GM21360 (cell line): Measurements from ENCODE around the gene ZNF79.

Experiments
- ATAC-seq: cut with Tn5 transposase; IDR thresholded peaks from one replicate; pipeline ENCODE4 v1.9.1; 2021; ENCODE audit warnings: mild to moderate bottlenecking, moderate library complexity; ENCODE audit not compliant: unreplicated experiment

Gene ZNF79

DNA sequence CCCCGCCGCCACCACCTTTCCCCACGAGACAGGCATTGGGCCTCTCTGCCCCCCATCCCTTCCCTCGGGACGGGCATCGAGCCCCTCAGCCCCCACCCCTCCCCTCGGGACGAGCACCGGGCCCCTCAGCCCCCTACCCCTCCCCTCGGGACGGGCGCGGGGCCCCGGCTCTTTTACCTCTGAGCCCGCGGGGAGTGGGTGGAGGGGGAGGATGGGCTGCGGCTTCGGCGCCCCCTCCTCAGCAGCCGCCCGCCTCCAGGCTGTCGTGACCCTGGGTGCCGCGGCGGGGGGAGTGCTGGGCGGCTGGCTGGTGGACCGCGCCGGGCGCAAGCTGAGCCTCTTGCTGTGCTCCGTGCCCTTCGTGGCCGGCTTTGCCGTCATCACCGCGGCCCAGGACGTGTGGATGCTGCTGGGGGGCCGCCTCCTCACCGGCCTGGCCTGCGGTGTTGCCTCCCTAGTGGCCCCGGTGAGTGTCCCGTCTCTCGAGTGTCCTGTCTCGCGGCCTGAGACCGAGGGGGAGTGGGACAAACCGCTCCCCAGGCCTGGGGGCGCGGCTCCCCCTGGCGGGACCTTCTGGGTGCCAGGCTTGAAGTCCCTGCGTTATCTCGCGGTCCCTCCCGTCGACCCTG is 26.4 kb upstream of the ZNF79 start:
- ATAC-seq: no peak

DNA sequence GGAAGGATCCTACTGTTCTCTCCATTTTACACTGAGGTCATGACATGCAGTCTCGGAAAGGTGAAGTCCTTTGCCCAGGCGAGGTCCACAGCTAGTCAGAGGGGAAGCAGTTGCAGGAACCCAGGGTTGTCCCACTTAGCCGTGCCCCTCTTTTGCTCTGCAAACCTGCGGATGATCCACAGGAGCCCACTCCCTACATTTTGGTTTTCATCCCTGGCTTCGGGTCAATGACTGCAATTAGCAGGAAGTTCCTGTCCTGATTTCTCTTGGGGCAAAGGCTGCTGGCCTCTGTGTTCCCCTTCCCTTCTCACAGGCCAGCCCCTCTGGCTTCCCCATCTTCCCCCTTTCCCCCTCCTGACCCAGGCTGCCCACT is 25.9 kb upstream of the ZNF79 start:
- no peak for ATAC-seq

DNA sequence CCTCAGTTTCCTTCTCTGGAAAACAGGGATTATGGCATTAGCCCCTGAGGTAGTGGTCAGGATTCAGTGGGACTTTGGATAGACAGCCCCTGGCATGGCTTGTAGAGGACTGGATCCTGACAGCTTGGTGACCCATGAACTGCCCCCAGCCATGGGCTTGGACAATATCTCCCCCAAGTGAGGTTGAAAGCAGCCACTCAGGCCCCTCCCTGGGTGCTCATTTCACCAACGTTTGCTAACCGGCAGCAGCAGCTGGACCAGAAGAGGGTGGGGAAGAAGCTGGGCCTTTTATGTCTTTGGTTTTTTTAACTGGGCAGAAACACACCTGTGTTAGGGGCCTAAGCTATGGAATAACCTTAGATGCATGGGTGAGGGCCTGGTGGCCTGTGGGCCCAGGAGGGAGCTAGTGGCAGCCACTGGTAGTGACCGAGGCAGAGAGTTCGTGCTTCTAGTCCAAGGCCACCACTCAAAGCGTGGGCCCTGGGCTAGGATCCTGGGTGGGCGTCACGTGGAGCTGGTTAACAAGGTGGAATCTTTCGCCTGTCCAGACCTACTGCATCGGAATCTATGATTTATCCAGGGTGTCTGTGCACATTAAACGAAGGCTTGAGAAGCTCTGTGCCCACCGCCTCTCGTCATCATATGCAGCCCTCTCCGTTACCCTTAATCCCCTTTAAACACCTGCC is 25.3 kb upstream of the ZNF79 start:
- no peak for ATAC-seq

DNA sequence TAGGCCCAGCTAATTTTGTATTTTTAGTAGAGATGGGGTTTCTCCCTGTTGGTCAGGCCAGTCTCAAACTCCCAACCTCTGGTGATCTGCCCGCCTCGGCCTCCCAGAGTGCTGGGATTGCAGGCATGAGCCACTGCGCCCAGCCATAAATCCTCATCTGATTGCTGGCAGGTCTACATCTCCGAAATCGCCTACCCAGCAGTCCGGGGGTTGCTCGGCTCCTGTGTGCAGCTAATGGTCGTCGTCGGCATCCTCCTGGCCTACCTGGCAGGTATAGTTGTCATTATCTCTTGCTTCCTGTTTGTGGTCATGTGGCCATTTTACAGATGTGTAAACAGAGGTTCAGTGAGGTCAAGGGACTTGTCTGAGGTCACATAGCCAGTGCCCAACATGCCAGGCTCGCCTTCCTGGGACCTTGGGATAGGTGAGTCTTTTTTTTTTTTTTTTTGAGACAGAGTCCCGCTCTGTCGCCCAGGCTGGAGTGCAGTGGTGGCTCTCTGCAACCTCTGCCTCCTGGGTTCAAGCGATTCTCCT is 24.4 kb upstream of the ZNF79 start:
- ATAC-seq: no peak

DNA sequence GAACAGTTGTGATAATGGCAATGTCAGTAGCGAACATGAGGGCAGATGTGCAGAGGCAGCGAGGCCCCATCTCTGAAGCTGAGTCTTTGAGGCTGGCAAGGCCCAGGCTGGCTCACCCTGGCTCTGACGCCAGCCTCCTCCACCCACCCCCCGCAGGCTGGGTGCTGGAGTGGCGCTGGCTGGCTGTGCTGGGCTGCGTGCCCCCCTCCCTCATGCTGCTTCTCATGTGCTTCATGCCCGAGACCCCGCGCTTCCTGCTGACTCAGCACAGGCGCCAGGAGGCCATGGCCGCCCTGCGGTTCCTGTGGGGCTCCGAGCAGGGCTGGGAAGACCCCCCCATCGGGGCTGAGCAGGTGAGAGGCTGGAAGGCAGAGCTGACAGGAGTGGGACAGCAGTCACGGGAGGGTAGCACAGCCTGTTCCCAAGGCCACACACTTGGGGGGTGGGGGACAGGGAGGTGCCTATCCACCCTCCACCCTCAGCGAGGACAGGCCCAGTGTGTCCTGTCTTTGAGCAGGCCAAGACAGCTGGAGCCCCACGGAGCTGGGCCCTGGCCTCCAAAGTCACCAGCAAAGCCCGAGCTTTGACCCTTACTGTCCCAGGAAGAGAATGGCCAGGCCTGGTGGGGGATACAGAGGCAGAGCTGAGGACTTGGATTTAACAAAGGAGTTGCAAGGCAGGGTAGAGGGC is 21.6 kb upstream of the ZNF79 start:
- no peak for ATAC-seq

DNA sequence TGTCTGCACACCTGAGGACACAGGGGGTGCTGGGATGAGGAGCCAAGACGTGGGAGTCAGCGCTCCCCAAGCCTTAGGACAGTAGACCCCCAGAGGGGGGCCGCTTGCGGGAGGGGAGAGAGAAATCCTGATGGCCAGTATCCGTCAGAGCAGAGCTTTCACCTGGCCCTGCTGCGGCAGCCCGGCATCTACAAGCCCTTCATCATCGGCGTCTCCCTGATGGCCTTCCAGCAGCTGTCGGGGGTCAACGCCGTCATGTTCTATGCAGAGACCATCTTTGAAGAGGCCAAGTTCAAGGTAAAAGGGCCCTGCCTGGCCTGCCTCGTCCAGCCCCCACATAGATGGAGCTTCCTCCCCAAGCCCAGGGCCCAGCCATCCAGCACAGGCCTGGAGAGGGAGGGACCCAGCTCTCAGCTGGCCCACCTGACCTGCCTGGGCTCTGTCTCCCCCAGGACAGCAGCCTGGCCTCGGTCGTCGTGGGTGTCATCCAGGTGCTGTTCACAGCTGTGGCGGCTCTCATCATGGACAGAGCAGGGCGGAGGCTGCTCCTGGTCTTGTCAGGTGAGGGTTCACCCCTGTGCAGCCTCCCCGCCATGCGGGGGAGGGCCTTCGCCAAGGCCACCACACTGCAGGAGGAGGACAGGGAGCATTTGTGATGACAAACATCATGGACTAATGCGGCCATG is 20.5 kb upstream of the ZNF79 start:
- no peak for ATAC-seq

DNA sequence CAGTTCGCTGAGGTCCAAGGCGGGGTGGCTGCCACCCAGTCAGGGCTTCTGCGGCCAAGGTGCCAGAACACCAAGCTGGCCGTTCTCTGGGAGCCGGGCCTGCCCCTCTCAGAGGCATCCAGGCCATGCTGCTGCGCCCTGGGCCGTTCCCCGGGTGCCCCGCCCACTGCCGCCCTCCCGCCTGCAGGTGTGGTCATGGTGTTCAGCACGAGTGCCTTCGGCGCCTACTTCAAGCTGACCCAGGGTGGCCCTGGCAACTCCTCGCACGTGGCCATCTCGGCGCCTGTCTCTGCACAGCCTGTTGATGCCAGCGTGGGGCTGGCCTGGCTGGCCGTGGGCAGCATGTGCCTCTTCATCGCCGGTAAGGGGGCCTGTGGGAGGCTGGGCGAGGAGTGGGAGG is 19.6 kb upstream of the ZNF79 start:
- no peak for ATAC-seq

DNA sequence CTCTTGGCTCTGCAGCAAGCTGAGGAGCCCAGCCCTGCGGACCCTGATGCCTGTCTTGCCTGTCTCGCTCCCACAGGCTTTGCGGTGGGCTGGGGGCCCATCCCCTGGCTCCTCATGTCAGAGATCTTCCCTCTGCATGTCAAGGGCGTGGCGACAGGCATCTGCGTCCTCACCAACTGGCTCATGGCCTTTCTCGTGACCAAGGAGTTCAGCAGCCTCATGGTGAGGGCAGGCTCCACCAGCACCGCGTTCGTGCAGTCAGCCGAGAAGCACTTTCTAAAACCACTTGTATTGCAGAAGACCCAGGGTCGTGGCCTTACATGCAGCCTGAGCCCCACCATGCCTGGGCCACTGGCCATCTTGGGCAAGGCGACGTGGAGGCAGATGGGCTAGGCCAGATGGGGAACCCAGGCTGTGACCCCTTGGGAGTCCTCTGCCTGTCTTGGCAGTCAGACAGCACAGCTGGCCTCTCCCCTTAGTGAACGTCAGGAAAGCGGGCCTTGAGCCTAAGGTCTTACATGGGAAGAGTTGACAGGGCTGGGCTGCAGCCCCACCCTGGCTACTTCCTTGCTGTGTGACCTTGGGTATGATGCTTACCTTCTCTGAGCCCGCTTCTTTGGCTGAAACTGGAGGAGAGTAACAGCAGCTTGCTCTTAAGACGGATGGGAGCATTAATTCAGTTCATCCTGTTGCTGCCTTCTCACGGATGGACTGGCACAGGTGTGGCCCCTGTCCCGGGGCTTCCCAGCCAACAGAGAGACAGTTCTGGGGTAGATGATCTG is 18.6 kb upstream of the ZNF79 start:
- ATAC-seq: no peak

DNA sequence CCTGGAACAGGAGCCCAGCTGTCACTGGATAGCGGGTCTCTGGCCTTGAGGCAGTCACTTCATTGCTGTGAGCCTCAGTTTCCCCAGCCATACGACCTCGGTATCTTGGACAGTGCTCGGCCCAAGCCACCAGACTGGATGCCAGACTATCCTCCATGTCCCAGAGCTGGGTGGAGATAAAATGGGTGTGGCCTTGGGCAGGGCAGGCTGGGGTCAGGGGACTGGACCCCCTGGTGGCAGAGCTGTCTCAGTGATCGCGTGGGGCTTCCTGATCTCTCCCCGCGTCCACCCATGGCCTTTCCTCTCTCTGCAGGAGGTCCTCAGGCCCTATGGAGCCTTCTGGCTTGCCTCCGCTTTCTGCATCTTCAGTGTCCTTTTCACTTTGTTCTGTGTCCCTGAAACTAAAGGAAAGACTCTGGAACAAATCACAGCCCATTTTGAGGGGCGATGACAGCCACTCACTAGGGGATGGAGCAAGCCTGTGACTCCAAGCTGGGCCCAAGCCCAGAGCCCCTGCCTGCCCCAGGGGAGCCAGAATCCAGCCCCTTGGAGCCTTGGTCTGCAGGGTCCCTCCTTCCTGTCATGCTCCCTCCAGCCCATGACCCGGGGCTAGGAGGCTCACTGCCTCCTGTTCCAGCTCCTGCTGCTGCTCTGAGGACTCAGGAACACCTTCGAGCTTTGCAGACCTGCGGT is 17.2 kb upstream of the ZNF79 start:
- ATAC-seq: no peak

DNA sequence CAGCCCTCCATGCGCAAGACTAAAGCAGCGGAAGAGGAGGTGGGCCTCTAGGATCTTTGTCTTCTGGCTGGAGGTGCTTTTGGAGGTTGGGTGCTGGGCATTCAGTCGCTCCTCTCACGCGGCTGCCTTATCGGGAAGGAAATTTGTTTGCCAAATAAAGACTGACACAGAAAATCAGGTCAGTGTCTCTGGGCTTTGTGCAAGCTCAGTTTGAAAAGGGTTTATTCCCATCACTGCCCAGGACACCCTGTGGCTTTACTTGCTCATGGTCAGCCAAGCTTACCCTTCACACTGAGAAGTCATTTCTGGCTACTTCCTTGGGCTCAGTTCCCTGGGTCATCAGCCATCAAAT is 16.7 kb upstream of the ZNF79 start:
- no peak for ATAC-seq

DNA sequence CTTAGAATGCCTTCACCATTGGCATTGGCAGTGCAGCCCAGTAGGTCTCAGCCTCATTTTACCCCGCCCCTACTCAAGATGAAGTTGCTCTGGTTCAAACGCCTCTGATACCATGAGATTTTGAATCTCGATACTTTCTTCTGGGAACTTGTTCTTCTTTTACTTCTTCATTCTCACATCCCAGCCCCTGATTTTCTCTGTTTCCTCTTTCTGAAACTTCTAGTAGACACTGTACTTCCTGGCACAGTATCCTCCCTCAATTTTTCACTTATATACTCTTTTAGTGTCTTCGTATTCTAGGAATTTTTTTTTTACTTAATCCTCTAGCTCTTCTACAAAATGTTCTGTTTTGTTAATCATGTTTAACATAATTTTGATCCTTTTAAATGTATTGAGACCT is 13.1 kb upstream of the ZNF79 start:
- ATAC-seq: no peak

DNA sequence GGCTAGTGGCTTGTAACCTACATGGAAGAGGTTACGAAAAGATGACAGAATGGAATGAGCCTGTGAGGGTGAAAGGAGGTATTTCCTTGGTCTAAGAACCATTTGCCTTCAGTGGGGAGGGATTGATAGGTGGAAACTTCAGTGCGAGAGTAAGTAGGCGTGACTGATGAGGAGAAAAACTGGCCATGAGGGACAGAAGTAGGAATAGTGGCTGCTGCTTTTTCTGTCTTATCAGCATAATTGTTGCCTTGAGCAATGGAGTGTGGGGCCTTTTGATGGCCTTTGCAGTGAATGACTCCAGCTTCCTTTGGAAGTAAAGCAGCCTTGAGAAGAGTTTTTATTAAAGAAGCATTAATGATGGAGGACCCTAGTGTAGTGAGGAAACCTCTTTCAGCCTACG is 9.0 kb upstream of the ZNF79 start:
- no peak for ATAC-seq

DNA sequence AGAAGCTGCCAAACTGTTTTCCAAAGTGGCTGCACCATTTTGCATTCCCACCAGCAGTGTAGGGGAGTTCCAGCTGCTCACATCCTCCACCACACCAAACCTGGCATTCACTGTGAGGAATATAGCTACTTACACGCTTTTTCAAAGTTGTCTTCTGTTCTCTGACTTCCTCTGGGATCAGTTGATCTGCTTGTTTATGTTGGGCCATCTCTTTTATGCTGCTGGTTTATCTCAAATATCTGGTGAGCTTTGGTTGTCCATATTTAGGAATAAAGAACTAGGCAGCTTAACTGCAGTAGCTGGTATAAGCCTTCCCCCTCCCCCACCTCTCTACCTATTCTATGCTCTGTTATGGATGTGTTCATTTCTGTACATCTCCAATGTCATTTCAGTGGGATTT is 8.5 kb upstream of the ZNF79 start:
- no peak for ATAC-seq

DNA sequence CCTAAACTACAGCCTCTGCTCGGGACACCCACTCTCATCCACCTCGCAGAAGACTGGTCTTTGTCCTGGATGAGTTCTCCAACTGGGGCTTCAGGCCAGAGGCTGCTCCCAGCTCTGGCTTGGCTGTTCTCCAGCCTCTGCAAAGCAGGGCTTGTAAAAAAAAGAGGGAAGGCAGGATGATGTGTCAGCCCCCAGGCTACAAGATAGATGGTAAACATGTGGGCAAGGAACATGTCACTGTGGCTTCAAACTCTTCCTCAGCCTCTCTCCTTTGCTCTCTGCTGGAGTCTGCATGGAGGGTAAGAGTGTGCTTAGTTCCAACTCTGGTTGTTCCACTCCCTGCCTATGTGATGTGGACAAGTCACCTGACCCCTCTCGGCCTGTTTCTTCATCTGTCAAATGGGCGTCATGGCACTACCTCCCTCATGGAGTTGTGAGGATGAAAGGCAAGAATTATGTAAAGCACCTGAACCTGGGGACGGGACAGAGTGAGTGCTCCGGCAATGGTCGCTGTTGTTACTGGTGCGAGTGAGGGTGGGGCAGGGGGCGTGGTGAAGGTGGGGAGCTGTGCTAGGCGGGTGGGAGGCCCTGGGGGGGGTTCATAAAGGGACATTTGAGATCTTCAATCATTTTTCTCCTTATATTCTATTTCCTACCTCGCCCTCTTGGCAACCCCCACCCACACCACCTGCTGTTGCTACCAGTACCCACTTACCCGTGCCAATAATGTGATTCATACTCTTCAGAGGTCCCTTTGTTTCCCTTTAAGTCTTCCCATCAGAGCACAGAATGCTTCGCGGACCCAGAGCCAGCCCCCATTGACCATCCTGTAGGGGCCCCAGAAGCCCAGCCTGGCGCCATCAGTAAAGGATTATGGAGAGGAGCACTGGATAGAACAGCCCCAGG is 6.8 kb upstream of the ZNF79 start:
- ATAC-seq: no peak

DNA sequence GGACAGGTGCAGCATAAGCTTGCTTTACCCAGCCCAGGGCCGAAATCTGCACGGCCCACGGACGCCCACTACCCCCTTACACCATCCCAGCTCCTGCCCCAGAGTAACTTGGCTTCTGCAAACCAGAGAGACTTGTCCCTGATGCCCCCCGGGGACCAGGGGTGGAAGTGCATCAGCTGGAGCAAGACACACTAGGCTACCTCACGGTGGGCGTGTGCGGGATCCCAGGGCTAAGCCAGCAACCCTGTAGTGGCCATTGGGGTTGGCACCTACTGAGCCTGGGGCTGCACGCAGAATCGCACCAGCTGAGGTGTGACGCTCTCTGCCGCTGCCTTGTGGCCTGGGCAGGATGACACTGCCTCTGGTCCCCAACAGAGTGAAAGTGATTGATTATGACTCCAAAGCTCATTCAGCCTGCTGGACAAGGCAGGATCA is 6.1 kb upstream of the ZNF79 start:
- ATAC-seq: no peak

DNA sequence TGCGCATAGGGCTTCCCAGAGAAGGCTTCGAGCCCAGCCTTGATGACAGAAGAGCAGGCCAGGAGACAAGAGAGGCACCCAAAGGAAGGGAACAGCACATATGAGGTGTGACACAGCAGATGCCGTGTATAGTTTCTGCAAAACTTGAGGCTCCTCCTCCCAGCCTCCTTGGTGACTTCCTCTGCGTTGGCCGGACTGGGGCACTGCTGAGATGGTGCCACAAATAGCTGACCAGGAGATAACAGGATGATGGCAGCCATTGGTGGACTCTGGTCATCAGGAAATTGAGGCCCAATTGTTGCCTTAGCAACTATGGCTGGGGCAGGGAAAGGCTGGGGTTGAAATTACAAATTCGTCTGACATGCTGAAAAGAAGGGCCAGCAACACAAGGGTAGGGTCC is 4.8 kb upstream of the ZNF79 start:
- no peak for ATAC-seq

DNA sequence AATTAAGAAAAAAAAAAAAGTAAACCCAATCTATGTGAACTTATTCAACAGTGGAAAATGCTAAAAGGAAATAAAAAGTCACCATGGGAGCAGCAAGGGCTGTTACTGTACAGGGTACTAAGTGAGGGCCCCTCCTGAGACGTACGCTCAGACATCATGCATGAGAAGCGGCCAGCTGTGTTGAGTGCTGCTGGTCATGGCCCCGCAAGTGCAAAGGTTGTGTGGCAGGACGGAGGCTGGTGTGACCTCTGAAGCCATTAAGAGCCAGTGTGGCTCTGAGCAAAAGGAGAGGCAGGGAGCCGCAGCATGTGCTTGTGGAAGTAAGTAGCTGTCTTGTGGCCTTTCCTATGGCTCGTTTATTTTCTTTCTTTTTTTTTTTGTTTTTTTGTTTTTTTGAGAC is 3.1 kb upstream of the ZNF79 start:
- ATAC-seq: no peak

DNA sequence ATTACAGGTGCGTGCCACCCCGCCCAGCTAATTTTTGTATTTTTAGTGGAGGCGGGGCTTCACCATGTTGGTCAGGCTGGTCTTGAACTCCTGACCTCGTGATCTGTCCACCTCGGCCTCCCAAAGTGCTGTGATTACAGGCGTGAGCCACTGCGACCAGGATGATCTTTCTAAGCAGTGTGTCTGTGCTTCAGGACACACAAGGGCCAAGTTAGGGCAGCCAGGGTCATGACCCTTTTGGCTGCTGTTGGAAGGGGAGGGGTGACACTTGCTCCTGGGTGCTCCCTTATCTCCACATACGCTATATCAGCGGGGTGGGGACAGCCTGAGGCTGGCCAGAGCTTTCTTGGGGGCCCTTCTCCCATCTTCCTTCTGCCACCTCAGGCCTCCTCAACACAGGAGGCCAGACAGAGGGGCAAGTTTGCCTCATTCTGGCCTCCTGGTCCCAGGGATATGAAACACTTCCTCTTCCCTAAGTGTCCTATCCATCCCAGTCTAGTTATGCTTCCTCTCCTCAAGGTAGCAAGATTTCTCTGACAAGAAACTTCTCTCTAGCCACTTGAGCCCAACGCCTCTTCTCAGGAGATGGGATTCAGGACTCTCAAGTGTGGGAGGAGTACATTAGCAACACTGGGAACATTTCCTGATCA is 1.9 kb upstream of the ZNF79 start:
- no peak for ATAC-seq

DNA sequence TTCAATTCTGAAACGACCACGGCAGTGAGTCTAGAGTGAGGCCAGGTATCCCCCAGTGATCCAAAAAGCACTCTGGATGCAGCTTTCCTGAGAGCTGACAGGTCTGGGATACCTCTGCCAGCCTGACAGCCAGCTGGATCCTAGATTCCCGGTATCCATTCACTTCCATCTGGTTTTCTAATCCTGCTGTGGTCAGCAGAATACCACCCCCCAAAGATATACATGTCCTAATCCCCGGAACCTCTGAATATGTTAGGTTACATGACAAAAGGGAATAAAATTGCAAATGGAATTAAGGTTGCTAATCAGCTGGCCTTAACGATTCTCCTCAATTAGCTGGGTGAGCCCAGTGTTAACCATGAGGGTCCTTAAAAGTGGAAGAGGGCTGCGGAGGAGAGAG is 1.4 kb upstream of the ZNF79 start:
- ATAC-seq: no peak
